GM23338 (cell line): ENCODE measurements around the gene RNLS. TPM values are rescaled to one million over a fixed set of nuclear protein-coding genes. Genes with fewer than 3 reads are reported as not detected.

Experiments used
- ATAC-seq: fragments of 200-7000 bp; cut with Tn5 transposase; 3 replicates; pipeline ENCODE4 v1.9.1; 2020
- DNase-seq: peaks from one replicate; pipeline ENCODE4 v3.0.0-alpha.2; 2015; ENCODE audit warnings: low spot score
- H2AFZ ChIP-seq: fragments of 200-600 bp; sonication (generic); 2 replicates; pipeline ENCODE4 v1.8.0; 2016; ENCODE audit warnings: antibody characterized with exemption, mild to moderate bottlenecking, moderate library complexity
- H3F3A ChIP-seq: fragments of 200-600 bp; sonication (generic); replicated peaks from 2 replicates; pipeline ENCODE4 v1.8.0; 2017; ENCODE audit warnings: antibody characterized with exemption, mixed run types, low read depth
- H3K27ac ChIP-seq: fragments of 200-600 bp; sonication (generic); 2 replicates; pipeline ENCODE4 v1.6.1; 2016; ENCODE audit warnings: low read depth
- H3K27me3 ChIP-seq: fragments of 200-600 bp; sonication (generic); 2 replicates; pipeline ENCODE4 v1.8.0; 2016; ENCODE audit warnings: mild to moderate bottlenecking, mixed run types, moderate library complexity; ENCODE audit not compliant: insufficient read depth
- H3K36me3 ChIP-seq: fragments of 200-600 bp; sonication (generic); 2 replicates; pipeline ENCODE4 v1.8.0; 2016; ENCODE audit warnings: mild to moderate bottlenecking; ENCODE audit not compliant: insufficient read depth
- H3K4me1 ChIP-seq: fragments of 200-600 bp; sonication (generic); 2 replicates; pipeline ENCODE4 v1.8.0; 2016; ENCODE audit warnings: mild to moderate bottlenecking, moderate library complexity; ENCODE audit not compliant: insufficient read depth
- H3K4me2 ChIP-seq: fragments of 200-600 bp; sonication (generic); 2 replicates; pipeline ENCODE4 v1.7.1; 2017; ENCODE audit warnings: mixed run types
- H3K4me3 ChIP-seq: fragments of 200-600 bp; sonication (generic); 2 replicates; pipeline ENCODE4 v1.6.1; 2016; ENCODE audit warnings: mixed run types
- H3K79me2 ChIP-seq: fragments of 200-600 bp; sonication (generic); replicated peaks from 2 replicates; pipeline ENCODE4 v1.8.0; 2017; ENCODE audit warnings: mild to moderate bottlenecking; ENCODE audit not compliant: insufficient read depth
- H3K9me2 ChIP-seq: fragments of 200-600 bp; sonication (generic); 2 replicates; pipeline ENCODE4 v1.8.0; 2017; ENCODE audit not compliant: insufficient read depth
- H4K20me1 ChIP-seq: fragments of 200-600 bp; sonication (generic); replicated peaks from 2 replicates; pipeline ENCODE4 v1.8.0; 2017; ENCODE audit warnings: mild to moderate bottlenecking; ENCODE audit not compliant: insufficient read depth
- H3K27ac Mint-ChIP-seq: 2 replicates; pipeline ENCODE4 v1.8.0; 2020; ENCODE audit warnings: inconsistent platforms, mild to moderate bottlenecking, moderate library complexity, mixed read lengths
- H3K27me3 Mint-ChIP-seq: 3 replicates; pipeline ENCODE4 v1.8.0; 2022; ENCODE audit warnings: low read depth, mild to moderate bottlenecking, moderate library complexity, mixed read lengths, inconsistent platforms; ENCODE audit not compliant: insufficient read depth, poor library complexity
- H3K36me3 Mint-ChIP-seq: 3 replicates; pipeline ENCODE4 v1.8.0; 2021; ENCODE audit warnings: low read depth, mild to moderate bottlenecking, inconsistent platforms, moderate library complexity, mixed read lengths
- H3K4me1 Mint-ChIP-seq: 3 replicates; pipeline ENCODE4 v1.8.0; 2020; ENCODE audit warnings: mild to moderate bottlenecking, inconsistent platforms, mixed read lengths
- H3K4me3 Mint-ChIP-seq: 3 replicates; pipeline ENCODE4 v1.8.0; 2021; ENCODE audit warnings: moderate library complexity, mild to moderate bottlenecking, inconsistent platforms, mixed read lengths
- H3K9me3 Mint-ChIP-seq: 3 replicates; pipeline ENCODE4 v1.8.0; 2020; ENCODE audit warnings: moderate library complexity, mild to moderate bottlenecking, inconsistent platforms, mixed read lengths
- JUNB ChIP-seq: IDR thresholded peaks from one replicate; pipeline ENCODE4 v1.6.1; 2016; ENCODE audit warnings: antibody characterized with exemption; ENCODE audit not compliant: unreplicated experiment
- REST ChIP-seq: IDR thresholded peaks from one replicate; pipeline ENCODE4 v1.6.1; 2018; ENCODE audit warnings: antibody characterized with exemption; ENCODE audit not compliant: unreplicated experiment
- ZNF114 ChIP-seq: fragments of 250-450 bp; sonication (Bioruptor Pico); IDR thresholded peaks from 2 replicates; pipeline ENCODE4 v1.5.0; 2020; ENCODE audit warnings: mild to moderate bottlenecking, moderate library complexity
- ZNF462 ChIP-seq: fragments of 250-450 bp; sonication (Bioruptor Pico); IDR thresholded peaks from 2 replicates; pipeline ENCODE4 v1.5.0; 2020; ENCODE audit warnings: mild to moderate bottlenecking, moderate library complexity
- polyA plus RNA-seq: library from polyadenylated mRNA; unstranded; fragments of >200 nt; fragmentation: Nextera tagmentation; extraction: Ambion mirVana; gene quantifications from 2 replicates; pipeline ENCODE4 v1.2.1, GENCODE V29; 2016
- total RNA-seq: library from RNA; depleted of rRNA; stranded (reverse); fragments of >200 nt; shearing (Covaris generic); gene quantifications from 2 replicates; pipeline ENCODE4 v1.2.3, GENCODE V29; 2014

RNLS gene
- total and polyA plus RNA-seq, 2 experiments from 2014 or later, result 8.8 to 15.2 TPM

DNA sequence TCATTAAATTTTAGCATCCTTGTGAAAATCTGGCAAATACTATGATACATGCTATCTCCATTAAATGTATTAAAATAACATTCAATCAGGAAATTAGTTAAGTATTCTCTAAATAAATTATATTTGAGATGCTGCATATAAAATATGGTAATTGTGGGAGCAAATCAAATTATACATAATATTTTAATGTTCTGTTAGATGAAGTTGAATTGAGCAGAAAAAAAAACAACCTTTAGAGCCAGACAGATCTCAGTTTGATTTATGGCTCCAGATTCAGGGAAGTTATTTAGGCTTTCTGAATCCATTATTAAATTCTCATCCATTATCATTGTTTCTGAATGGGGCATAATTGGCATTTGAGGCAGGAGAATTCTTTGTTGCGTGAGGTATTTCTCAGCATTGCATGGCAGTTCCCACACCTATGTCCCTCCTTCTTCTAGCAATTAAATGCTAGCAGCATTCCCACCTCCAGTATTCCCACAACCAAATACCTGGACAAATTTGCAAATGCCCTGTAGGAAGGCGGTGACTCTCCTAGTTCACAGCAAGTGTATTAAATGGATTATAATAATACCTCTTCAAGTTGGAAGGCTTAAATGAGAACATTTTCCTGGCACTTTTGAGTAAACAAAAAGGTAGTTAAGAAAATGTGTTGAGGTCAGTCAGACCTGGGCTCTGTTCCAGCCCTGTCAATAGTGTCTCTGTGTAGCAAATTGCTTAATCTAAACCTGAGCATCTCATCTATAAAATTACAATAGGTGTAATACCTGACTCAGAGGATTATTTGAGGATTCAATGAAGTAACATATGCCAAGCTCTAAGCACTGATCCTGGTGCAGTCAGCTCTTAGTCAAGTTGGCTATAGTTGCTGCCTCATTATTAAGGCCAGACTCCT lies 108.9 kb downstream of the RNLS start:
- Histone ChIP-seq H3K27me3 (no peaks in the 10 kb centered on the region), H3F3A (no peaks in the 10 kb centered on the region), H3K4me3 (no peak overlapping the region), H3K27ac (no peak overlapping the region), H2AFZ (no peak overlapping the region), H4K20me1 (no peaks in the 10 kb centered on the region), H3K36me3 (no peaks in the 10 kb centered on the region), H3K79me2 (no peaks in the 10 kb centered on the region), H3K9me2 (no peaks in the 10 kb centered on the region), H3K4me2 (no peak overlapping the region), H3K4me1 (peaks cover 21% of the 10 kb centered on the region)
- TF ChIP-seq ZNF462 (CRISPR knock-in tag) (no peak), ZNF114 (no peak), REST (no peak), JUNB (no peak)
- H3K27ac Mint-ChIP-seq, result no peak overlapping the region
- ATAC-seq, result no peak
- peaks cover 10% of the 10 kb centered on the region; the same call in 2 of the 3 replicates for H3K9me3 Mint-ChIP-seq
- no peak overlapping the region for H3K4me3 Mint-ChIP-seq
- peaks cover 2% of the 10 kb centered on the region for H3K27me3 Mint-ChIP-seq
- DNase-seq, result peak; percentile 3
- H3K36me3 Mint-ChIP-seq, result peaks cover 9% of the 10 kb centered on the region; the same call in 2 of the 3 replicates
- peaks cover 21% of the 10 kb centered on the region for H3K4me1 Mint-ChIP-seq
